Lower lobe of right lung (tissue), 2 donors: Measurements from ENCODE around the gene LRRC7. TPM values are rescaled to one million over a fixed set of nuclear protein-coding genes. Genes with fewer than 3 reads are reported as not detected.

Experiments used
- ATAC-seq, 2 donors: fragments of 200-7000 bp; cut with Tn5 transposase; one replicate each; pipeline ENCODE4 v1.9.1; 2020 to 2022; ENCODE audit warnings: mild to moderate bottlenecking in 2 of 2, moderate library complexity in 2 of 2
- DNase-seq: peaks from one replicate; pipeline ENCODE4 v3.0.0-alpha.2; 2020
- H3K27ac ChIP-seq: fragments of 200-600 bp; one replicate; pipeline ENCODE4 v1.8.0; 2022
- H3K27me3 ChIP-seq: fragments of 200-600 bp; one replicate; pipeline ENCODE4 v1.8.0; 2022; ENCODE audit warnings: low read depth
- H3K36me3 ChIP-seq: fragments of 200-600 bp; one replicate; pipeline ENCODE4 v1.8.0; 2022; ENCODE audit warnings: mild to moderate bottlenecking
- H3K4me1 ChIP-seq: fragments of 200-600 bp; one replicate; pipeline ENCODE4 v1.8.0; 2022
- H3K4me3 ChIP-seq: fragments of 200-600 bp; one replicate; pipeline ENCODE4 v1.8.0; 2022; ENCODE audit warnings: mild to moderate bottlenecking
- H3K9me3 ChIP-seq: fragments of 200-600 bp; one replicate; pipeline ENCODE4 v1.8.0; 2022
- CTCF ChIP-seq: fragments of 200-600 bp; IDR thresholded peaks from one replicate; pipeline ENCODE4 v1.8.0; 2022; ENCODE audit warnings: antibody characterized with exemption, mild to moderate bottlenecking
- intact Hi-C: fragments of 100-400 bp; cut with DNase I; formaldehyde crosslinking; loops from one replicate; pipeline ENCODE4 v1.11.0; 2022
- total RNA-seq: library from RNA; stranded (reverse); fragmentation: NEBNext Ultra II Directional; extraction: Animal tissue kit (Norgen Biotek cat#: 25700); gene quantifications from one replicate; pipeline ENCODE4 v1.2.1, GENCODE V29; 2021
- donor health status: DM: no; HTN: yes; CAD: no; lungs with severe emphysema.

The LRRC7 gene
- total RNA-seq, 1 donor from 2014 or later: not detected

GRCh38 chr1:69728206-69728605, 160.5 kb downstream of the LRRC7 start:
- no peak for DNase-seq
- Histone ChIP-seq H3K9me3 (no peaks in the 10 kb centered on the region), H3K36me3 (no peaks in the 10 kb centered on the region), H3K4me1 (no peaks in the 10 kb centered on the region), H3K4me3 (no peak overlapping the region), H3K27ac (no peak overlapping the region), H3K27me3 (no peaks in the 10 kb centered on the region)
- intact Hi-C loops: no loop called here
- TF ChIP-seq CTCF: no peak
- ATAC-seq: no peak

GRCh38 chr1:69733061-69733460, 165.3 kb downstream of the LRRC7 start:
- H3K9me3 ChIP-seq: peaks cover 3% of the 10 kb centered on the region
- no peak for ATAC-seq
- H3K4me3 ChIP-seq: no peak overlapping the region
- no peak for TF ChIP-seq CTCF
- no peak for DNase-seq
- H3K4me1 ChIP-seq: no peaks in the 10 kb centered on the region
- no peaks in the 10 kb centered on the region for H3K27me3 ChIP-seq
- intact Hi-C loops: no loop called here
- H3K27ac ChIP-seq: no peak overlapping the region
- no peaks in the 10 kb centered on the region for H3K36me3 ChIP-seq

GRCh38 chr1:69737527-69738185, 169.9 kb downstream of the LRRC7 start:
- DNase-seq (no peak), ATAC-seq (peak; percentile 42 to 68)
- Histone ChIP-seq H3K36me3 (no peaks in the 10 kb centered on the region), H3K27me3 (no peaks in the 10 kb centered on the region), H3K4me3 (no peak overlapping the region), H3K27ac (no peak overlapping the region), H3K9me3 (peaks cover 3% of the 10 kb centered on the region), H3K4me1 (no peaks in the 10 kb centered on the region)
- TF ChIP-seq CTCF: peak; percentile 62
- intact Hi-C loops: no loop called here

GRCh38 chr1:69738458-69739250, 170.9 kb downstream of the LRRC7 start:
- TF ChIP-seq CTCF: no peak
- Histone ChIP-seq H3K27me3 (no peaks in the 10 kb centered on the region), H3K36me3 (no peaks in the 10 kb centered on the region), H3K9me3 (peaks cover 3% of the 10 kb centered on the region), H3K4me1 (no peaks in the 10 kb centered on the region), H3K4me3 (no peak overlapping the region), H3K27ac (no peak overlapping the region)
- ATAC-seq: no peak
- DNase-seq: no peak
- intact Hi-C loops: no loop called here

- Histone ChIP-seq H3K9me3 (peaks cover 3% of the 10 kb centered on the region), H3K36me3 (no peaks in the 10 kb centered on the region), H3K4me3 (no peak overlapping the region), H3K27ac (no peak overlapping the region), H3K27me3 (no peaks in the 10 kb centered on the region), H3K4me1 (no peaks in the 10 kb centered on the region)
- no peak for TF ChIP-seq CTCF
- intact Hi-C loops: no loop called here
- DNase-seq (no peak), ATAC-seq (no peak)
Observed at GRCh38 chr1:69739251-69739605, 171.5 kb downstream of the LRRC7 start.
